Measurements from ENCODE around the gene GTF2A2.
"Not testable (repeated sequence)": the region's sequence is repeated elsewhere in the genome, so short reads cannot be mapped to it uniquely, and the experiment has no call there.

Gene GTF2A2

DNA sequence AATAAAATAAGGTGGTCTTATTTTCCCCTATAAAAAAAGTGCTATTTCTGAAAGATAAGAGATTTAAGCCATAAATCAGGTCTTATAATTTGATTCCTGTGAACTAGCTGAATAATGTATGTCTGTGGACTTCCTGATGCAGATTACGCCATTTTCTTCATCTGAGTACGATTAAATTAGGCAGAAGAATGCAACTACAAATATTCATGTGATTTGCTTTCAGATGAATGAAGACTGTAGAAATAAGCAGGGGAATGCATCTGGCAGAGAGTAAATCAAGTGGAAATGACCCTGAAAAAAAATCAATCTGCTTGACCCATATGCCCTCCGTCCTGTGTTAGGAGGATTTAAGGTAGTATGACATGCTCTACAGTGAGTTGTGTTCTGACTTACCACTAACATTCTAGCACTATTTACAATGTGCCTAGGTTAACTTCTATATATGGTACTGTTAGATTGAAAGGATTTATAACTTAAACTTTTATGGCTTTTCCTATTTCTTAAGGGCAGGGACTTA, 17.1 kb upstream of the GTF2A2 start:
- DNase-seq (ENCODE audit: low read depth), result no peak

DNA sequence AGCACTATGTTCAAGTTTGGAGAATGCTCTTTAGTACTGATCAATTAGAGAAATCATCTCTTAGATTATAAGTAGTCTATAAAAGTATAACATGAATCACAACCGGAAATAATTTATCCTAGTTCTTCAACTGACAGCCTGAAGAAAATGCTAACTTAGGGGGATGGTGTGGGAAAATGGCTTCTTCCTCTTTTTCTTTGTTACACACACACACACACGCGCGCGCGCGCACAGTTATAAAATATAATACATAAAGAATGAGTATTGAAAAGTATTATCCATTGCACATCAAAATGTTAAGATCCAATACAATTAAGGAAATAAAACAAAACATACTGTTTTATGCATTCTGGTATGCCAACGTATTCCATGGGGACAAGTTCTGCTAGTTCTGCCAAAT, 11.2 kb upstream of the GTF2A2 start:
- DNase-seq (ENCODE audit: low read depth), result no peak

DNA sequence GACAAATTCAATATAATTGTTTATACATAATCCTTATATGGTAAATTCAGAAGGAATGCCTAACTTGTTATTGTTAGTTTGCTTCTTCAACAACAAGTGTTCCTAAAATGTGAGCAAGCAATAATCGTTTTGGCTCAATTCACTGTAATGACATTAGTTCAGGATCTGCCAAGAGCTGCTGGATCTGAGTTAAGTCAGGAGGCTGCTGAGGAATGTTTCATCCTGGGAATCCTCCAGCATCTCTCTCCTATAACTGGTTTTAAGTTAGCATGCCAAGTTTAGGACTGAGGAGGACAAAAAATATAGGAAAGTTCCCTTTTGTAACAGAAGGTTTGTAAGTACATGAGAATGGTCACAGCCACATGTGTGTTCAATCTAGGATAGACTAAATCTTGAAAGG, 4.9 kb upstream of the GTF2A2 start:
- DNase-seq (ENCODE audit: low read depth), result no peak

GRCh38 chr15:59659366-59659765, 2.1 kb upstream of the GTF2A2 start:
- DNase-seq (ENCODE audit: low read depth), result no peak

GRCh38 chr15:59657635-59658125, 365 bp upstream of the GTF2A2 start:
- DNase-seq (ENCODE audit: low read depth), result no peak

- DNase-seq (ENCODE audit: low read depth), result no peak
These were observed 3.3 kb downstream of the GTF2A2 start for GRCh38 chr15:59654046-59654445.

DNA sequence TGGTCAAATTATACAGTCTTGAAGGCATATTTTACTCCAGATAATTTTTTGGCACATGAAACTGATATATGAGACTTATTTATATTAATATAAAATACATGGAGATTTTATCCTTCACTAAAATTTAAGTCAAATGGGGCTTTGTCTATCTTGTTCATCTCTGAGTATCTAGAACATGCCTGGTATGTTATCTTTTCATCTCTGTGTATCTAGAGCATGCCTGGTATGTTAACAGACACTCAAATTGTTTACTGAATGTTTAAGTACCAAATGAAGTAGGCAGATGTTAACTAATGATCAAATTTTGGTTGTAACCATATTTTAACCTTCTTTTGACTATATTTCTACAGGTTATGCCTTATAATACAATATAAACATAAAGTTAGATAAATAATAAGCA, 7.7 kb downstream of the GTF2A2 start:
- DNase-seq (ENCODE audit: low read depth), result no peak

DNA sequence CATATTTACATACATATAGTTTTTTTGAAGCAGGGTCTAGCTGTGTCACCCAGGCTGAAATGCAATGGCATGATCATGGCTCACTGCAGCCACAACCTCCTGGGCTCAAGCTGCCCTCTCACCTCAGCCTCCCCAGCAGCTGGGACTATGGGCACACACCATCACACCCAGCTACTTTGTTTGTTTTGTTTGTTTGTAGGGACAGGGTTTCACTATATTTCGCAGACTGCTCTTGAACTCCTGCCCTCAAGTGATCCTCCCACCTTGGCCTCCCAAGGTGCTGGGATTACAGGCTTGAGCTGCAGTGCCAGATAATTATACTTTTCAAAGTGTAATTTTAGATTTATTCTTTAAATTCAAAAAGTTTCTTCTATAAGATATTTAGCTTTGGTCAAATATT, 10.2 kb downstream of the GTF2A2 start:
- DNase-seq (ENCODE audit: low read depth), result no peak

DNA sequence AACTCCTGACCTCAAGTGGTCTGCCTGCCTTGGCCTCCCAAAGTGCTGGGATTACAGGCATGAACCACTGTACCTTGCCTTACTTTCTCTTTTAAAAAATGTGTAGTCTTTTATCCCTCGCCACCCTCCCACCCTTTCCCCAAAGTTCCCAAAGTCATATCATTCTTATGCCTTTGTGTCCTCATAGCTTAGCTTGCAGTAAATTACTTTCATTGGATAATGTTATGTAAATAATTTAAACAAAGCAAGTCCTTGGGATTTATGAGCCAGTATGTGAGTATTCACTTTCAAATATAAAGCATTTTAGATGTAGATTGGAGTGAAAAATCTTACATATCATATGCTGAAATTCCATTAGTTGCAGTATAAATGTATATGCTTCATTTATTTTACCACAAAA, 11.0 kb downstream of the GTF2A2 start:
- no peak for DNase-seq (ENCODE audit: low read depth)

DNA sequence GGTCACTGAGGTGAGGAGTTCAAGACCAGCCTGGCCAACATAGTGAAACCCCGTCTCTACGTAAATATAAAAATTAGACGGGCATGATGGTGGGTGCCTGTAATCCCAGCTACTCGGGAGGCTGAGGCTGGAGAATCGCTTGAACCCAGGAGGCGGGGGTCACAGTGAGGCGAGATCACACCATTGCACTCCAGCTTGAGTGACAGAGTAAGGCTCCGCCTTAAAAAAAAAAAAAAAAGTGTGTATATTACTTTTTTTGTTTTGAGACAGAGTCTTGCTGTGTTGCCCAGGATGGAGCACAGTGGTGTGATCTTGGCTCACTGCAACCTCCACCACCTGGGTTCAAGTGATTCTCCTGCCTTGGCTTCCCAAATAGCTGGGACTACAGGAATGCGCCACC, 11.5 kb downstream of the GTF2A2 start:
- DNase-seq (ENCODE audit: low read depth), result not testable (repeated sequence)

- DNase-seq (ENCODE audit: low read depth), result no peak
These were observed 12.6 kb downstream of the GTF2A2 start for GRCh38 chr15:59644756-59645155.

DNA sequence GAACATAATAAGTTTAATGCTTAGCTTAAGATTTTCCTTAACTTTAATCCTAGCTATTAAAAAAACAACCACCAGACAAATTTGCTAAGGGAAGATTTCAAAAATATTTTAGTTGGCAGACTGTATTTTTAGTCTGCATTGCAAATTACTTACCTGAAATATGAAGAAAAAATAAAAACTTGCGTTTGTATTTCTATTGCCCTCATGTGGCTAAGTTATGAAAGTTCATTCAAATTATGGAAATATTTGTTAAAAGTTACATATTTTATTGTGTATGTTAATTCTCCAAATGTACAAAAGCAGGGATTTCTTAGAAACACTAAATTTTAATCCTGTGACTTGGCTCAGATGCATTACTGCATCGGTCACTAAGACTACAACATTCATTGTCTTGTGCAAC, 15.0 kb downstream of the GTF2A2 start:
- no peak for DNase-seq (ENCODE audit: low read depth)

- not testable (repeated sequence) for DNase-seq (ENCODE audit: low read depth)
These were observed 19.8 kb downstream of the GTF2A2 start for GRCh38 chr15:59637507-59637906.

DNA sequence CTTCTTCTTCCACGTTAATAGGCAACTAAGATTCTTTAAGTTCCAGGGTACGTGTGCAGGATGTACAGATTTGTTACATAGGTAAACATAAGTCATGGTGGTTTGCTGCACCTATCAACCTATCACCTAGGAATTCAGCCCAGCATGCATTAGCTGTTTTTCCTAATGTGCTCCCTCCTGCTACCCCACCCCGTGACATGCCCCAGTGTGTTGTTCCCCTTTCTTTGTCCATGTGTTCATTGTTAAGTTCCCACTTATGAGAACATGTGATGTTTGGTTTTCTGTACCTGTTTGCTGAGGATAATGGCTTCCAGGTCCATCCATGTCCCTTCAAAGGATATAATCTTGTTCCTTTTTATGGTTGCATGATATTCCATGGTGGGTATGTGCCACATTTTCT, 21.1 kb downstream of the GTF2A2 start:
- DNase-seq (ENCODE audit: low read depth), result no peak

GRCh38 chr15:59632714-59633113, 24.6 kb downstream of the GTF2A2 start:
- DNase-seq (ENCODE audit: low read depth), result no peak

DNA sequence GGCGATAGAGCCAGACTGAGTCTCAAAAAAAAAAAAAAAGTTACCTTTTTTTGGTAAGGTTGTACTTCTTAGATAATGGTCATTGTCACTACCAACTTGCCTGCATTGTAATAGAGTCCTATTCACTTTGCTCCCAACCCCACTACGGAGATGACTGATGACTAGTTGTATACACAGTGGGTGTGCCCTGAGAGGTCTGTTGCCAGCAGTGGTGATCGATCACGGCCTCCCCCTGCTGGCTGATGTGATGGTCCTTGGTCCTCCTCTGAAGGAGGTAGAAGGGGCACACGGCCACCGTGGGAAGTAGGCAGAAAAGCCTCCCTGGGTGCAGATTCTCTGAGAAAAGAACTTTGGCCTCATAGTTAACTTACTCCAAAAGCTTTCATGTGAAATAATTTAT, 35.0 kb downstream of the GTF2A2 start:
- peak; percentile 19 for DNase-seq (ENCODE audit: low read depth)

GRCh38 chr15:59618406-59618805, 38.9 kb downstream of the GTF2A2 start:
- no peak for DNase-seq (ENCODE audit: low read depth)

- DNase-seq (ENCODE audit: low read depth), result no peak
These were observed 40.9 kb downstream of the GTF2A2 start for GRCh38 chr15:59616379-59616778.

DNA sequence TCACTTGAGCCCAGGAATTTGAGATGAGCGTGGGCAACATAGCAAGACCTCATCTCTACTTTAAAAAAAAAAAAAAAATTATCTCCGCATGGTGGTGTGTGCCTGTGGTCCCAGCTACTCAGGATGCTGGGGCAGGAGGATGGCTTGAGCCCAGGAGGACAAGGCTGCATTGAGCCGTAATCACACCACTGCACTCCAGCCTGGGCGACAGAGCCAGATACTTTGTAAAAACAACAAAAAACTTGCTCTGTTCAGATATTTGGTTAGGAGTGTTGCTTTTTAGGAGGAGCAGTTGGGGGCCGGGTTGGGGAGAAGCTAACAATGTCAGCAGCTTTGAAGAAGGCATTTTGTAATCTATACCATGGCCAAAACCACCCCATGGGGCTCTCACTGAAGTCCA, 41.7 kb downstream of the GTF2A2 start:
- no peak for DNase-seq (ENCODE audit: low read depth)

DNA sequence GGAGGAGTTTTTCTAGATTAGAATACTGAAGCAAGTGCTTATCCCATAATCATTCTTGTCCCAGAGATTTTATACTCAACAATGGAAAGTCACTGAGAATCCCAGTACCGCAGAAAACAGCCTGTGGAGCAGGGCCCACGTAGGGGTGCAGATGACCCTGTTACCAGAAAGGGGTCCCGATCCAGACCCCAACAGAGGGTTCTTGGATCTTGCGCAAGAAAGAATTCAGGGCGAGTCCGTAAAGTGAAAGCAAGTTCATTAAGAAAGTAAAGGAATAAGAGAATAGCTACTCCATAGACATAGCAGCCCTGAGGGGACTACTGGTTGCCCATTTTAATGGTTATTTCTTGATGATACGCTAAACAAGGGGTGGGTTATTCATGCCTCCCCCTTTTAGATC, 43.2 kb downstream of the GTF2A2 start:
- DNase-seq (ENCODE audit: low read depth), result no peak

GRCh38 chr15:59611276-59612260, 45.7 kb downstream of the GTF2A2 start, which contains the start of gene GCNT3:
TSS of gene GCNT3 (plus strand) at chr15:59611783. CDS start at chr15:59618239, 6,456 bp downstream.
- DNase-seq (ENCODE audit: low read depth), result no peak

DNA sequence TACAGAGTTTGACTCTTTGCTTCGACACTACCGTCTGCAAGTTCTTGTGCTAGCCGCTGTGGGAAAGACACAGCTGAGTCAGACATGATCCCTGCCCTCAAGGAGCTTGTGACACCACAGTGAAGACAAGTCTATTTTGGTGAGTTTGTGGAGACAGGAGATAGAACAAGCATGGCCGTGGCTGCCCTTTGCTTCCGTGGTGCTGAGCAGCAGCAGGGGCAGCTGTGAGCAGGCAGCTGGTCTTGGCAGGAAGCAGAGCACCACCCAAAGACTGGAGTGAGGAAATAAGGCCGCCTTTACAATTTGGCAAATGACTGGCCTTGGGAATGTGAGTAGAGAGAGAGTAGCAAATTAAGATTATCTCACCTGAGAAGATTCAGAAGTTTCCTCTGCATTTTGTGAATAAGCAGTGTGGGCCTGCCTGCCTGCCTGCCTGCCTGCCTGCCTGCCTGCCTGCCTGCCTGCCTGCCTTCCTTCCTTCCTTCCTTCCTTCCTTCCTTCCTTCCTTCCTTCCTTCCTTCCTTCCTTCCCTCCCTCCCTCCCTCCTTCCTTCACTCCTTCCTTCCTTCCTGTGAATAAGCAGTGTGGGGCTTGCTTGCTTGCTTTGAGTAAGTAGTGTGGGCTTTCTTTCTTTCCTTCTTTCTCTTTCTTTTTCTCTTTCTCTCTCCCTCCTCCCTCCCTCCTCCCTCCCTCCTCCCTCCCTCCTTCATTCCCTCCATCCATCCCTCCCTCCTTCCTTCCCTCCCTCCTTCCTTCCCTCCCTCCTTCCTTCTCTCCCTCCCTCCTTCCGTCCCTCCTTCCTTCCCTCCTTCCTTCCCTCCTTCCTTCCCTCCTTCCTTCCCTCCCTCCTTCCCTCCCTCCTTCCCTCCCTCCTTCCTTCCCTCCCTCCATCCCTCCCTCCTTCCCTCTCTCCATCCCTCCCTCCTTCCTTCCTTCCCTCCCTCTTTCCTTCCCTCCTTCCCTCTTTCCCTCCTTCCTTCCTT, 47.3 kb downstream of the GTF2A2 start:
- no peak for DNase-seq (ENCODE audit: low read depth)

Measured in activated T-cell treated with anti-CD3 and anti-CD28 coated beads for 24 hours (primary cell).